Measurements from ENCODE around the gene MTMR3.

DNA sequence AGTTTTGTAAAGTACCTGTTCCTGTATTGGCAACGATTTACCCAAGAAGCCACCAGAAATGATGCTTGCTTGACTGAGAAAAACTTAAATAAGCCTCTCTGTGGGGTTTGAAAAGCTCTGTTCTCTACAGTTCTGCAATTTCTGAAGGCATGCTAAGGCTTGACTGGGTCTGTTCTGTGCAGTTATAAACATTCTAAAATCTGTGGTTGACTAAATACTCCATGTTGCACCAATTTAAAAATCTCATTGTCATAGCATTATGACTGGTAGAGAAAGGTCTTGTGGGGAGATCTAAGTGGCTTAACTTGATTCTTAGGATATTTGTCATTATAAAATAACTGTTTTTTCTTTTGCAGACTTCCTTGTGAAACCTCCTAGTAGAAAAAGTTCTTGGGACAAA is 73.7 kb downstream of the MTMR3 start:
- TF ChIP-seq CTCF (IDR thresholded peaks at IDR 0.05; ENCODE audit: borderline replicate concordance, extremely low read depth, low read length, poor library complexity, severe bottlenecking) (no peak), EZH2 (IDR thresholded peaks at IDR 0.05; ENCODE audit: borderline replicate concordance, low read depth, low read length, severe bottlenecking) (no peak)
